Tibial nerve (tissue), 4 donors: Measurements from ENCODE around the gene MRPL4. TPM values are rescaled to one million over a fixed set of nuclear protein-coding genes. Genes with fewer than 3 reads are reported as not detected.
"Not testable (repeated sequence)": the region's sequence is repeated elsewhere in the genome, so short reads cannot be mapped to it uniquely, and the experiment has no call there.

Experiments
- DNase-seq, 2 donors: peaks; one replicate each; pipeline ENCODE4 v3.0.0-alpha.2; 2019; ENCODE audit warnings: low spot score in 2 of 2
- H3K27ac ChIP-seq, 4 donors: fragments of 200-600 bp; sonication (generic) in 3 of 4; one replicate each; pipeline ENCODE4 v1.5.1; 2017 to 2019; ENCODE audit warnings: mild to moderate bottlenecking in 1 of 4
- H3K27me3 ChIP-seq, 2 donors: fragments of 200-600 bp; sonication (generic) in 1 of 2; one replicate each; pipeline versions ENCODE4 v1.5.1 to v1.6.0; 2017 to 2019
- H3K36me3 ChIP-seq, 3 donors: fragments of 200-600 bp; sonication (generic); one replicate each; pipeline ENCODE4 v1.5.1; 2018 to 2019
- H3K4me1 ChIP-seq, 4 donors: fragments of 200-600 bp; sonication (generic) in 3 of 4; one replicate each; pipeline ENCODE4 v1.5.1; 2017 to 2019
- H3K4me3 ChIP-seq, 4 donors: fragments of 200-600 bp; sonication (generic) in 3 of 4; one replicate each; pipeline ENCODE4 v1.5.1; 2017 to 2019; ENCODE audit warnings: mild to moderate bottlenecking in 1 of 4, moderate library complexity in 1 of 4
- H3K9me3 ChIP-seq, 4 donors: fragments of 200-600 bp; sonication (generic) in 3 of 4; one replicate each; pipeline ENCODE4 v1.5.1; 2017 to 2019
- EP300 ChIP-seq, 2 donors: sonication (generic); formaldehyde crosslinking; IDR thresholded peaks; one replicate each; pipeline ENCODE4 v1.6.1; 2017; ENCODE audit warnings: antibody characterized with exemption in 2 of 2, mild to moderate bottlenecking in 1 of 2
- POLR2A ChIP-seq, 2 donors: fragments of 450-650 bp; IDR thresholded peaks; one replicate each; pipeline ENCODE4 v1.6.1; 2017; ENCODE audit warnings: antibody characterized with exemption in 2 of 2, mild to moderate bottlenecking in 2 of 2, moderate library complexity in 2 of 2
- WGBS, 2 donors: methylation state at CpG; one replicate each; pipeline ENCODE4 v1.1.5; 2018; 5-methylcytosine and 5-hydroxymethylcytosine counted together
- total RNA-seq, 4 donors: library from RNA; depleted of rRNA; stranded (reverse); fragments of >200 nt; gene quantifications; one replicate each; pipeline ENCODE4 v1.1.0, GENCODE V29; 2016
- TF ChIP-seq, protein P1 (sequence below), 5 experiments: fragments of 200-600 bp in 3 of 5; fragments of 450-650 bp in 2 of 5; sonication (generic) in 3 of 5; IDR thresholded peaks; one replicate each; pipeline ENCODE4 v1.5.1; 2016 to 2019; ENCODE audit warnings: antibody characterized with exemption in 5 of 5, mild to moderate bottlenecking in 3 of 5, moderate library complexity in 2 of 5

MRPL4 gene
- total RNA-seq, 4 donors from 2014 or later: 37.9 to 83.1 (median 47.8) TPM

- Histone ChIP-seq H3K36me3 (no peaks in the 10 kb centered on the region), H3K27ac (peak overlapping the region; percentile 93 to 98 (median 94)), H3K9me3 (no peaks in the 10 kb centered on the region), H3K27me3 (no peaks in the 10 kb centered on the region), H3K4me3 (peak overlapping the region; percentile 80 to 98 (median 86)), H3K4me1 (peaks cover 0 to 59% (median 27%) of the 10 kb centered on the region in 4 donors)
- TF ChIP-seq, protein P1, sequence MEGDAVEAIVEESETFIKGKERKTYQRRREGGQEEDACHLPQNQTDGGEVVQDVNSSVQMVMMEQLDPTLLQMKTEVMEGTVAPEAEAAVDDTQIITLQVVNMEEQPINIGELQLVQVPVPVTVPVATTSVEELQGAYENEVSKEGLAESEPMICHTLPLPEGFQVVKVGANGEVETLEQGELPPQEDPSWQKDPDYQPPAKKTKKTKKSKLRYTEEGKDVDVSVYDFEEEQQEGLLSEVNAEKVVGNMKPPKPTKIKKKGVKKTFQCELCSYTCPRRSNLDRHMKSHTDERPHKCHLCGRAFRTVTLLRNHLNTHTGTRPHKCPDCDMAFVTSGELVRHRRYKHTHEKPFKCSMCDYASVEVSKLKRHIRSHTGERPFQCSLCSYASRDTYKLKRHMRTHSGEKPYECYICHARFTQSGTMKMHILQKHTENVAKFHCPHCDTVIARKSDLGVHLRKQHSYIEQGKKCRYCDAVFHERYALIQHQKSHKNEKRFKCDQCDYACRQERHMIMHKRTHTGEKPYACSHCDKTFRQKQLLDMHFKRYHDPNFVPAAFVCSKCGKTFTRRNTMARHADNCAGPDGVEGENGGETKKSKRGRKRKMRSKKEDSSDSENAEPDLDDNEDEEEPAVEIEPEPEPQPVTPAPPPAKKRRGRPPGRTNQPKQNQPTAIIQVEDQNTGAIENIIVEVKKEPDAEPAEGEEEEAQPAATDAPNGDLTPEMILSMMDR (IDR thresholded peaks at IDR 0.05): peak in 1 of 5 experiments; percentile 30
- TF ChIP-seq EP300 (IDR thresholded peaks at IDR 0.05) (no peak), POLR2A (IDR thresholded peaks at IDR 0.05) (no peak)
- WGBS, 2 donors: 1% methylated on average over 38 to 69 of the region's 70 CpGs
- peak; percentile 40 to 41 for DNase-seq
Measured at GRCh38 chr19:10230173-10230860, 21.7 kb upstream of the MRPL4 start.

- H3K36me3 ChIP-seq: no peaks in the 10 kb centered on the region
- no peaks in the 10 kb centered on the region for H3K27me3 ChIP-seq
- TF ChIP-seq EP300 (IDR thresholded peaks at IDR 0.05) (peak in 1 of 2 donors; percentile 43), POLR2A (IDR thresholded peaks at IDR 0.05) (peak; percentile 22 to 63)
- TF ChIP-seq, protein P1 (IDR thresholded peaks at IDR 0.05): peak in 2 of 5 experiments; percentile 11 to 12
- no peaks in the 10 kb centered on the region for H3K9me3 ChIP-seq
- H3K4me3 ChIP-seq: peak within 1 kb of the TSS; percentile 80 to 98 (median 86)
- WGBS, 2 donors: 0 to 2% methylated on average over 34 to 45 of the region's 73 CpGs
- peak; percentile 69 to 70 for DNase-seq
- H3K27ac ChIP-seq: peak within 1 kb of the TSS; percentile 93 to 98 (median 94)
- H3K4me1 ChIP-seq: peaks cover 0 to 57% (median 25%) of the 10 kb centered on the region in 4 donors
Measured at GRCh38 chr19:10230861-10231611, 21.0 kb upstream of the MRPL4 start, which contains the start of gene S1PR2. S1PR2 (minus strand) TSS chr19:10231331; CDS start chr19:10224905, 6,426 bp downstream.

DNA sequence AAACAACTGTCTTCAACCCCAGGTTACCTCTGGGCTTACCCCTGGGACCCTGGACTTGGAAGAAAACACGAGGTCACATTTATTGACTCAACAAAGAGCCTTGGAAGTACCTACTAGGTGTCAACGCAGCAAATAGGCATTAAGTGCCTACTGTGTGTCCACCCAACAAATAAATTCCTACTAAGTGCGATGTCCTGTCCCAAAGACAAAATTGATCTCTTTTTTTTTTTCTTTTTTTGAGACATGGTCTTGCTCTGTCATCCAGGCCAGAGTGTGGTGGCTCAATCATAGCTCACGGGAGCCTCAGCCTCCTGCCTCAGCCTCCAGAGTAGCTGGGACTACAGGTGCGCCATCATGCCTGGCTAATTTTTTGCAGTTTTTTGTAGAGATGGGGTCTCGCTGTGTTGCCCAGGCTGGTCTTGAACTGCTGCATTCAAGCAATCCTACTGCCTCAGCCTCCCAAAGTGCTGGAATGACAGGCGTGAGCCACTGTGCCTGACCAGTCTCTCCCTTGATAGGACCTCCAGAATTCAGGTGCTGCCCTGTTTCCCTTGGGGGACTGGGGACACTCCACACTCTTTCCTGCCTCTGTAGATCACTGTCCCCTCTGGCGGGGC, 20.3 kb upstream of the MRPL4 start:
- no peak for TF ChIP-seq POLR2A (IDR thresholded peaks at IDR 0.05)

GRCh38 chr19:10233946-10234345, 18.1 kb upstream of the MRPL4 start:
- no peak overlapping the region for H3K4me3 ChIP-seq
- peaks cover 0 to 42% (median 9%) of the 10 kb centered on the region in 4 donors for H3K4me1 ChIP-seq
- TF ChIP-seq, protein P1 (IDR thresholded peaks at IDR 0.05): no peak
- TF ChIP-seq POLR2A (IDR thresholded peaks at IDR 0.05) (no peak), EP300 (IDR thresholded peaks at IDR 0.05) (no peak)
- no peaks in the 10 kb centered on the region for H3K9me3 ChIP-seq
- H3K27me3 ChIP-seq: no peaks in the 10 kb centered on the region
- no peak for DNase-seq
- 66 to 72% methylated on average over 4 of the region's 4 CpGs for WGBS, 2 donors
- no peaks in the 10 kb centered on the region for H3K36me3 ChIP-seq
- H3K27ac ChIP-seq: no peak overlapping the region

More for the DNA sequence above, 20.3 kb upstream of the MRPL4 start:
- H3K4me3 ChIP-seq: peak overlapping the region; percentile 80 to 98 (median 86)
- peak overlapping the region; percentile 93 to 98 (median 94) for H3K27ac ChIP-seq
- no peaks in the 10 kb centered on the region for H3K27me3 ChIP-seq
- 68 to 71% methylated on average over 8 of the region's 8 CpGs for WGBS, 2 donors
- no peaks in the 10 kb centered on the region for H3K36me3 ChIP-seq
- H3K4me1 ChIP-seq: peaks cover 0 to 54% (median 23%) of the 10 kb centered on the region in 4 donors
- DNase-seq: no peak
- H3K9me3 ChIP-seq: no peaks in the 10 kb centered on the region

DNA sequence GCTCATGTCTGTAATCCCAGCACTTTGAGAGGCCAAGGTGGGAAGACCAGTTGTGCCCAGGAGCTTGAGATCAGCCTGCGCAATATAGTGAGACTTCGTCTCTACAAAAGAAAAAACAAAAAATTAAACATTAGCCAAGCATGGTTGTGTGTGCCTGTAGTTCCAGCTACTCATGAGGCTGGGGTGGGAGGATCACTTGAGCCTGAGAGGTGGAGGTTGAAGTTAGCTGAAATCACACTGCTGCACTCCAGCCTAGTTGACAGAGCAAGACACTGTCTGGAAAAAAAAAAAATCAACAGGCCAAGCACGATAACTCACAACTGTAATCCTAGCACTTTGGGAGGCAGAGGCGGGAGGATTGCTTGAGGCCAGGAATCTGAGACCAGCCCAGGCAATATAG, 17.0 kb upstream of the MRPL4 start:
- TF ChIP-seq POLR2A (IDR thresholded peaks at IDR 0.05): no peak
- no peak for TF ChIP-seq EP300 (IDR thresholded peaks at IDR 0.05)
- TF ChIP-seq, protein P1 (IDR thresholded peaks at IDR 0.05): no peak
- no peak overlapping the region for H3K4me3 ChIP-seq
- H3K9me3 ChIP-seq: no peaks in the 10 kb centered on the region
- H3K36me3 ChIP-seq: no peaks in the 10 kb centered on the region
- DNase-seq: no peak
- no peaks in the 10 kb centered on the region for H3K27me3 ChIP-seq
- peaks cover 0 to 31% (median 3%) of the 10 kb centered on the region in 4 donors for H3K4me1 ChIP-seq
- WGBS, 2 donors: 80 to 93% methylated on average over 4 of the region's 4 CpGs
- no peak overlapping the region for H3K27ac ChIP-seq

DNA sequence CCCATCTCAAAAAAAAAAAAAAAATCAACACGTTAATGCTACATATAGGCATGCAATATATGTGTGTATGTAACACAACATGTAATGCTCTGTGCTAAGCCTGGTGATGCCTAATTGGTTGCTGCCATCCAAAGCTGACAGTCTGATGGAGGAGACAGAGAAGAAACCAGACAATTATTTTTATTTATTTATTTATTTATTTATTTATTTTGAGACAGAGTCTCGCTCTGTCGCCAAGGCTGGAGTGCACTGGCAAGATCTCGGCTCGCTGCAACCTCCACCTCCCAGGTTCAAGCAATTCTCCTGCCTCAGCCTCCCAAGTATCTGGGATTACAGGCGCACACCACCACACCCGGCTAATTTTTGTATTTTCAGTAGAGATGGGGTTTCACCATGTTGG, 16.6 kb upstream of the MRPL4 start:
- Histone ChIP-seq H3K27ac (peak overlapping the region in 3 of 4 donors; percentile 56 to 82 (median 81)), H3K4me1 (peaks cover 0 to 27% (median 2%) of the 10 kb centered on the region in 4 donors)
- not testable (repeated sequence) for H3K27me3 ChIP-seq, DNase-seq, H3K9me3 ChIP-seq, H3K4me3 ChIP-seq, H3K36me3 ChIP-seq
- WGBS, 2 donors: 93 to 96% methylated on average over 7 of the region's 7 CpGs
